ENCODE measurements around the gene IL3.
"Not testable (repeated sequence)": the region's sequence is repeated elsewhere in the genome, so short reads cannot be mapped to it uniquely, and the experiment has no call there.

IL3 gene

DNA sequence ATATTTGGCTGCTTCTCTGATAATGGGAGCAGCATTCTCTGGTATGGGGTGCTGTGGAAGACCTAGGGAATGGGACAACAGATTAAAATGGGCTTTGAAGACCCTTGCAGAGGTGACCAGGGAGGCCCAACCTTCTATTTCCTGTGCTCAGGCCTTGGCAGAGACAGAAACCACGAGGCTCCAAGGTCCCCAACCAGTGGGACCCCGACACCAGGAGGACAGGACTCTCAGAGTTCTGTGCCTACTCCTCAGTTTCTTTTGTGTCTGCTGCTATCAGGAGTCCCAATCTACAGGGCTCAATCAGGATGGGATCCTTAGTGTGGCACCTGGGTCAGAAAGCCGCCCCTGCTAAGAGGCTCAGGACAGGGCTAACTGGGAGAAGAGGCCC, 42.5 kb downstream of the IL3 start:
- H3K4me3 ChIP-seq (ENCODE audit: low read depth, low read length): no peak overlapping the region
- TF ChIP-seq, protein P1, sequence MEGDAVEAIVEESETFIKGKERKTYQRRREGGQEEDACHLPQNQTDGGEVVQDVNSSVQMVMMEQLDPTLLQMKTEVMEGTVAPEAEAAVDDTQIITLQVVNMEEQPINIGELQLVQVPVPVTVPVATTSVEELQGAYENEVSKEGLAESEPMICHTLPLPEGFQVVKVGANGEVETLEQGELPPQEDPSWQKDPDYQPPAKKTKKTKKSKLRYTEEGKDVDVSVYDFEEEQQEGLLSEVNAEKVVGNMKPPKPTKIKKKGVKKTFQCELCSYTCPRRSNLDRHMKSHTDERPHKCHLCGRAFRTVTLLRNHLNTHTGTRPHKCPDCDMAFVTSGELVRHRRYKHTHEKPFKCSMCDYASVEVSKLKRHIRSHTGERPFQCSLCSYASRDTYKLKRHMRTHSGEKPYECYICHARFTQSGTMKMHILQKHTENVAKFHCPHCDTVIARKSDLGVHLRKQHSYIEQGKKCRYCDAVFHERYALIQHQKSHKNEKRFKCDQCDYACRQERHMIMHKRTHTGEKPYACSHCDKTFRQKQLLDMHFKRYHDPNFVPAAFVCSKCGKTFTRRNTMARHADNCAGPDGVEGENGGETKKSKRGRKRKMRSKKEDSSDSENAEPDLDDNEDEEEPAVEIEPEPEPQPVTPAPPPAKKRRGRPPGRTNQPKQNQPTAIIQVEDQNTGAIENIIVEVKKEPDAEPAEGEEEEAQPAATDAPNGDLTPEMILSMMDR (IDR thresholded peaks at IDR 0.05; ENCODE audit: low read depth, low read length): no peak

DNA sequence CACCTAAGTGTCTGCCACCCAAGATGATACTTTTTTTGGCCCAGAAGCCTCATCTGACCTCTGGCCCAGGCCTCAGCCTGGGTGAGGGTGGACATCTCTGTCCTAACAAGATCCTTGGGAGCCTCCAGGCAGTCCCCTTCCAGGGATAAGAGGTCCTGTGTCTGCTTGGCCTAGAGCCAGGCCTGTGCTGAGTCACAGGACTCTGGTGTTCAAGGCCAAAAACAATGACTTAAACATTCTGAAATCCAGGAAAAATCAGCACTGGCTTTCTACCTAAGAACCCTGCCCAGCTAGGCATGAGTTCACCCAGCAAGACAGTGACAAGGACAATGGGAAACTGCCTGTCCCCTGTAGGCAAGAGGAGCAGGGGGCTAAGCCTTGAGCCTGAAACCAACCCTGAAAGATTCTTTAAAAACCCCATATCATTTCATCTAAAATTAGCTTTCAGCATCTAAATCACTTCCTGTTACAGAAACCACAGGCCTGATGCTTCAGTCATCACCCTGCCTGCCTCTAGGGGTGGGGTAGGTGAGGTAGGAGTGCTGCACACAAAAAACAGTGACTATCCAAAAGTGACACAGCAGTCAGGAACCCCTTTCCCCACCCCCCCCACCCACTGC, 43.0 kb downstream of the IL3 start:
- TF ChIP-seq, protein P1 (IDR thresholded peaks at IDR 0.05; ENCODE audit: low read depth, low read length): no peak
- H3K4me3 ChIP-seq (ENCODE audit: low read depth, low read length): no peak overlapping the region

DNA sequence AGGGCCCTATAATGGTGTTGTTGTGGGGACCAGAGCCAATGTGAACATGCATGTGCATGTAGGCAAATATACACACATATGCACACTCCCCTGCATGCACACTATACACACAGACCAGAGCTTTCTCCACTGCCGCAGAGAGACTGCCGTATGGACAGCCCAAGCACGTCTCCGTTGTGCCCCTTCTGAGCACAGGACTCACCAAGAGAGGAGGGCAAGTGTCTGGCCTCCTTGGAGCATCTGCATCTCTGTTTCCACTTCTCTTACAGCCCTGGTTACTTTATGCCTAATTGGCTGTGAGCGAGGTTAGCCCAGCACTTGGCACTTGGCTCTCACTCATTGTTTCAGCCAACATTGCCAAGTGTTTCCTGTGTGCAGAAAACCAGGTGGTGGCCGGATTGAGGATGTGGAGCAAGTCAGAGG, 43.5 kb downstream of the IL3 start:
- TF ChIP-seq, protein P1 (IDR thresholded peaks at IDR 0.05; ENCODE audit: low read depth, low read length): no peak
- H3K4me3 ChIP-seq (ENCODE audit: low read depth, low read length): no peak overlapping the region

DNA sequence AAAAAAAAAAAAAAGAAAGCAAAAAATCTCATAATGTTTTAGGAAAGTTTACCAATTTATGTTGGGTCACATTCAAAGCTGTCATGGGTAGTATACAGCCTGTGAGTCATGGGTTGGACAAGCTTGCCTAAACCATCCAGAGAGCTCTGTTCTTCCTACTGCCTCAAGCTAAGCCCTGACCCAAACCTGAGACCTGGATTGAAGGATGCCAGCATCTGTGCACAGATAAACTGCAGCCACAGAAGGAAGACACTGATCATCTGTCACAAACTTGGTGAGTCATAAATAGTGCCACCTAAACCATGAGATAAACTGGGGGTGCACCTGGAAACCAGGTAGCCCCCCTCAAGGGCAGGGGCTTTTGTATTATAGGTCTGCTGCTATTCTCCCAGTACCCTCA, 44.1 kb downstream of the IL3 start:
- TF ChIP-seq, protein P1 (IDR thresholded peaks at IDR 0.05; ENCODE audit: low read depth, low read length): no peak
- no peak overlapping the region for H3K4me3 ChIP-seq (ENCODE audit: low read depth, low read length)

DNA sequence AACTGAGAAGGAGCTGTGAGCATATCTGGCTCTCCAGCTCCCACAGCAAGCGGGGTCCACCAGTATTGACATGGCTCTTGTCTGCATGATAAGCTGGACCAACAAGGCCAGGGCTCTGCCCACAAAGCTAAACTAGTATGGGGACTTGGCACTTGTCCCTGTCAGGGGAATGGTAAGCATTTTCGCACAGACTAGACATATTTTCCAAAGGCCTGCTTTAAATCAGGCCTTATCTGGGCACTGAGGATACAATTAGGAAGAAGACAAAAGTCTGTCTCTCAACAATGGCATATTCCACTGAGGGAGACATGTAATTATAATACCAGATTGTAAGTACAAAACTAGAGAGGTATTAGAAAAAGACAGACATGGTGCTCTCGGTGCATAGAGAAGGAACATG, 45.2 kb downstream of the IL3 start:
- TF ChIP-seq, protein P1 (IDR thresholded peaks at IDR 0.05; ENCODE audit: low read depth, low read length): no peak
- H3K4me3 ChIP-seq (ENCODE audit: low read depth, low read length): no peak overlapping the region

DNA sequence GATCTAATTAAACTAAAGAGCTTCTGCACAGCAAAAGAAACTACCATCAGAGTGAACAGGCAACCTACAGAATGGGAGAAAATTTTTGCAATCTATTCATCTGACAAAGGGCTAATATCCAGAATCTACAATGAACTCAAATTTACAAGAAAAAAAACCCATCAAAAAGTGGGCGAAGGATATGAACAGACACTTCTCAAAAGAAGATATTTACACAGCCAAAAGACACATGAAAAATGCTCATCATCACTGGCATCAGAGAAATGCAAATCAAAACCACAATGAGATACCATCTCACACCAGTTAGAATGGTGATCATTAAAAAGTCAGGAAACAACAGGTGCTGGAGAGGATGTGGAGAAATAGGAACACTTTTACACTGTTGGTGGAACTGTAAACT, 48.0 kb downstream of the IL3 start:
- H3K4me3 ChIP-seq (ENCODE audit: low read depth, low read length): not testable (repeated sequence)

DNA sequence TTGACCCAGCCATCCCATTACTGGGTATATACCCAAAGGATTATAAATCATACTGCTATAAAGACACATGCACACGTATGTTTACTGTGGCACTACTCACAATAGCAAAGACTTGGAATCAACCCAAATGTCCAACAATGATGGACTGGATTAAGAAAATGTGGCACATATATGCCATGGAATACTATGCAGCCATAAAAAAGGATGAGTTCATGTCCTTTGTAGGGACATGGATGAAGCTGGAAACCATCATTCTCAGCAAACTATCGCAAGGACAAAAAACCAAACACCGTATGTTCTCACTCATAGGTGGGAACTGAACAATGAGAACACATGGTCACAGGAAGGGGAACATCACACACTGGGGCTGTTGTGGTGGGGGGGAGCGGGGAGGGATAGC, 48.5 kb downstream of the IL3 start:
- not testable (repeated sequence) for H3K4me3 ChIP-seq (ENCODE audit: low read depth, low read length)

DNA sequence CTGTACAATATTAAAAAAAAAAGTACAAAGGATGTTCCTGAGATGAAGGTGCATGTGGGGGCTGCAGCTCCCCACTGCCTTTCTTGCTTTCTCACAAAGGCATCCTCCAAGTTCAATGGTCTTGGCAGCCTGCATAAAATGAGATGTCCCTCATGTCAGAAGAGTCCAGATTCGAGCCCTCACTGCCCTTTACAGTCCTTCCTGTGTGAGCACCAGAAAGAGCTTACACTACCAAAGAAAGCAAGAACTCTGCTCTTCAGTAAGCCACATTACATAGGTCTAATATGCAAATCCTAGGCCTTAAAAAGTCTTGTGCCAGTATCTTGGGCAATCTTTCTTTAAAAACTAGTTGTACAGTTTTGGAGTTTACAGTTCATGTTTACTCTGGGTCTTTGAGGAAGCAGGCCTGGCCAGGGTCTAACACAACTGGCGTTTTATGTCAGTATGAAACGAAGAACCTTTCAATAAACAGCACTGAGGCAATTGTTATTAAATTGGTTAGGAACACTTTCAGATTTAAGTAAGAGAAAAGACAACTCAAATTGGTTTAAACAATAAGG, 49.1 kb downstream of the IL3 start:
- no peak overlapping the region for H3K4me3 ChIP-seq (ENCODE audit: low read depth, low read length)
- TF ChIP-seq, protein P1 (IDR thresholded peaks at IDR 0.05; ENCODE audit: low read depth, low read length): no peak
